GM21717 (cell line): ENCODE measurements around the gene PTPN2.
"Not testable (repeated sequence)": the region's sequence is repeated elsewhere in the genome, so short reads cannot be mapped to it uniquely, and the experiment has no call there.

Source experiments
- ATAC-seq: cut with Tn5 transposase; IDR thresholded peaks from one replicate; pipeline ENCODE4 v1.9.1; 2021; ENCODE audit warnings: mild to moderate bottlenecking, moderate library complexity; ENCODE audit not compliant: unreplicated experiment

Gene PTPN2

DNA sequence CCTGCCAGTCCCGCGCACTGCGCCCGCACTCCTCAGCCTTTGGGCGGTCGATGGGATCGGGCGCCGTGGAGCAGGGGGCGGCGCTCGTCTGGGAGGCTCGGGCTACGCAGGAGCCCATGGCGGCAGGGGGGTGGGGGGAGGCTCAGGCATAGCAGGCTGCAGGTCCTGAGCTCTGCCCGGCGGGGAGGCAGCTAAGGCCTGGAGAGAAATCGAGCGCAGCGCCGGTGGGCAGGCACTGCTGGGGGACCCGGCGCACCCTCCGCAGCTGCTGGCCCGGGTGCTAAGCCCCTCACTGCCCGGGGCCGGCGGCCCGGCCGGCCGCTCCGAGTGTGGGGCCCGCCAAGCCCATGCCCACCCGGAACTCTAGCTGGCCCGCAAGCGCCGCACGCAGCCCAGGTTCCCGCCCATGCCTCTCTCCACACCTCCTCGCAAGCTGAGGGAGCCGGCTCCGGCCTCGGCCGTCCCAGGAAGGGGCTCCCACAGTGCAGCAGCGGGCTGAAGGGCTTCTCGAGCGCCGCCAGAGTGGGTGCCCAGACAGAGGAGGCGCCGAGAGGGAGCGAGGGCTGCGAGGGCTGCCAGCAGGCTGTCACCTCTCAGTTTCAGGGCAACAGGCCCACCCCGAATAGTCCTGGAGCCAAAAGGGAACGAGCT, 107.1 kb downstream of the PTPN2 start:
- no peak for ATAC-seq

DNA sequence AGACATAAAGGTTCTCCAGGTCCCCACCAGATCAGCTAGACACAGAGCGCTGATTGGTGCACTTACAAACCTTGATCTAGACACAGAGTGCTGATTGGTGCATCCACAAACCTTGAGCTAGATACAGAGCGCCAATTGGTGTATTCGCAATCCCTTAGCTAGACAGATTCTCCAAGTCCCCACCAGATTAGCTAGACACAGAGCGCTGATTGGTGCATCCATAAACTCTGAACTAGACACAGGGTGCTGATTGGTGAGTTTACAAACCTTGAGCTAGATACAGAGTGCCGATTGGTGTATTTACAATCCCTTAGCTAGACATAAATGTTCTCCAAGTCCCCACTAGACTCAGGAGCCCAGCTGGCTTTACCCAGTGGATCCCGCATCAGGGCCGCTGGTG, 107.6 kb downstream of the PTPN2 start:
- ATAC-seq: not testable (repeated sequence)

DNA sequence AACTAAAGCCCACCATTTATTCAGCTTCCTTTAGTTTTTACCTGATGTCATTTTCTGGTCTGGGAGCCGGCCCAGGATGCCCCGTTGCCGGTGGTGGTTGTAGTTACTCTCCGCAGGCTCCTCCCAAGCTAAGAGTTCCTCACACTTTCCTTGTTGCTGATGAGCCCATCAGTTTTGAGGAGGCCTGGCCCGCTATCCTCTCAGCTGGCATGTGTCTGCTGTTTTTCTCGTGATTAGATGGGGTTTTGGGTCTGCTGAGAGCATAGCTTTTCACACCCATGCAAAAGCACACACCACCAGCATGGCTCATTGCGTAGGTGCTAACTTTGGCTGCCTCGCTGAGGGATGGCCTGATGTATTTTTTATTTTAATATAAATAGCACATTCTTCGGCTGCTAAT, 109.1 kb downstream of the PTPN2 start:
- no peak for ATAC-seq

DNA sequence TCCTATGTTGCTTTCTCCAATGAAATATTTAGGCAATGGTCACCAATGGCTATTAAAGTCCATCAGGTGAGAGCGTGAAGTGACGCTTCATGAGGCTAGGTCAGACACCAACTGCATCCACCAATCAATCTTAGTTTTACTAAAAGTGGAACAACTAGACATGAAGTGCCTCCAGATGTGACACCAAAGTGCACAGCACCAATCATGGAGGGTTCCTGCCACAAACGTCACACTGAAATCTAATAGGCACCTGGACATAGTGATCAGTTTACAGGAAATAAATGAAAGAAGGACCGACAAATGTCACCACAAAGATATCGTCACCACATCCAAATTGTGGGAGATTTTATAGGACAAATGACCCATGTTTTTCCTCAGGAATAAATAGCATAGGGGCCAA, 110.7 kb downstream of the PTPN2 start:
- ATAC-seq: no peak

DNA sequence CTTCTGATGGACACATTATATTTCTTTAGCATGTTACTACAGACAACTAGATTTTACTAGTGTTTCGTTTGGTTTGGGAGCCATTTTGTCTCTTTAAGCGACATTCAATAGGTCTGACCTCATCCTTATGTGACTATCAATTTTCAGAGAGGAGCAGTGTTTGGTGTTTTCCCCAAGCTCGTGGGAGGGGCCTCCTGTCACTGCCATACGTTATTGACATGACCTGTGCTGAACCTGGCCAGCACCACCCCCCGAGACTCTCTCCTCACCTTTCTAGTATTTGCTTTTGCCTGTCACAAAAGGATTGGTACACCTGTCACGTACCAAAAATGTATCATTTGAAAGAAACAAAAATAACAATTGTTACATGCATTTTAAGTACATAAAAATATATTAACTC, 111.9 kb downstream of the PTPN2 start:
- no peak for ATAC-seq

DNA sequence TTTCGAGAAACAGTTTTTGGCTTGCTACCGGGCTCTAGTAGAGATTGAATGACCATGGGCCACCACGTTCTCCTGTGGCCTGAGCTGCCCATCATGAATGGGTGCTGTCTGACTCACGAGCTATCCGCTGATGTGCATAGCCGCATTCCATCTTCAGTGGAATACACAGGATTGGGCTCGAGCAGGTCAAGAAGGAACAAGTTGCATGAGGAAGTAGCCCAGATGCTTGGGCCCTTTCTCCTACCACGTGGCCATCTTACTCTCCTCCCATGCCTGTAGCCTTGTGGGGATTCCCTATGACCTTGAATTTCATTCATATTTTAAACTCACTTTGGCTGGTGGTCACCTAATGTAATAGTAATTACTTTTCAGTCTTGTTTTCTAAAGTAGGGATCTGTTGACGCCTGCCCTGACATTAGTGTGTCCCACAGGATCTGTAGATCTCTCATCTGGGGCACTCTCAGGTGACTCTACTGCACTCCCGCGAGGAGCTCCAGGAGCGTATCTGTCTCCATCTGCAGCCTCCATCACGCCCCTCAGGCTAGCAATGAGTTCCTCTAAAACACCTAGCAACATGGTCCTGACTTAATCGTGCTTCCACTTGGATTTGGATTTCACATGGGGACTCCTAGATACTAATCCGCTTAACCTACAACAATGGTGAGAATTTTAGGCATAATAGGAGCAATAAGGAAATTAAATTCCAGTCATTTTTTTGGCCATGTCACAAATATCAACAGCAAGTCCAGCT, 113.4 kb downstream of the PTPN2 start:
- no peak for ATAC-seq

DNA sequence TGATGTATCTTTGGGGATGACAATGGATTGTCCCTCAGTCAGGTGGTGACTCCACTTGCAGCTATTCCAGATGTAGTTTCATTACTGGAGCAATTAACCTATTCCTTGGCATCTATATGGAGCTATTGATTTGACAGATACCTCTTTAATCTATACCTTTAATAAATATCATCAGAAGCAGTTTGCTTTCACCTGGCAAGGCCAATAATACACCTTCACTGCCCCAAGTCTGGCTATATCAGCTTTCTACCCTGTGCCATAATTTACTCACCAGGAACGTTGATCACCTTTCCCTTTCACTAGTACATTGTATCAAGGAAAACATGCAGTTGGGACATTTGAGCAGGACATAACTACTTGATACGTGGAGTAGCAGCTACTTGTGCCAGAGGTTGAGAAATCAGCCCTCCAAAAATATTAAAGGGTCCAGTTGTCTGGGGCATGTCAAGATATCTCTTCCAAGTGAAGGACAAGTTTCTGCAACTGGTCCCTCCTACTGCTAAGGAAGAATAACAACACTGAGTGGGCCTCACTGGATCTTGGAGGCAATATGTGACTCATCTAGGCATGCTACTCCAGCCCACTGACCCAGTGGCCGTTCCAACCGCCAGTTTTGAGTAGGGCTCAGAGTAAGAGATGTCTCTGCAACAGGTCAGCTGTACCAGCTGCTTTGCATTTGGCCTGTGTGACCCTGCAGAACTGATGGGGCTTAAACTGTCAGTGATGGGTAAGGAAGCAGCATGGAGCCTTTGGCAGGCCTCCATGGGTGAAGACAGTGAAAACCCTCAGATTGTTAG, 114.2 kb downstream of the PTPN2 start:
- no peak for ATAC-seq

DNA sequence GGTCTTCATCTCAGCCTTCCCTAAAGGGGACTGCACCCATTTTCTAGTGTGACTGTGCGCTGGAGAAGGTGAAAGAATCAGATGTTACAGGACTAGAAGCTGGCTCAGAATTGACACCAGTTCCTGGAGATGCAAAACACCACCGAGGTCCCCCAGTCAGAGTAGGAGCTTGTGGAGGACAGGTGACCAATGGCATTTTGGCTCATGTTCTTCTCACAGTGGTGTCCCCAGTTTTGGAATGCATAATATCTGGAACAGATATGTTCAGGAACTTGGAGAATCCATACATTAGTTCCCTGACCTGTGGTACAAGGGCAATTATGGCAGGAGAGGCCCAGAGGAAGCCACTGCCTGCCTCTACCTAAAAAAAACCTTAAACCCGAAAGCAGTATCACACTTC, 114.9 kb downstream of the PTPN2 start:
- ATAC-seq: no peak

DNA sequence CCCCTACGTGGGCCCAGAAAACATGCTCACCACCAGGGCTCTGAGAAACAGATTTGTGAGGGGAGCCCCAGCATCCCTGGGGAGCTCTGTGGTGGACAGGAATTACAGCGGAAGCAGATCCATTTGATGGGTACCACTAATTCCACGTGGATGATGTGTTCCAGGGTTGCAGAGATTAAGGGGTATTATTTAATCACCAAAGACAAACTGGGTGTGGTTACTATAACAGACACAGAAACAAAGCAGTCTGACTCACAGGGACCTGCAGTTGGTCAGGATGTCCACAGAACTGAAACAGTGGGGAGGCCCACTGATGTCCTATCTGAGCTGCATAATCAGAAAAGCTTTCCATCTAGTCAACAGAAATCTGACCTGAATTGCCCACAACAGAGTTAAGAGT, 115.4 kb downstream of the PTPN2 start:
- no peak for ATAC-seq

DNA sequence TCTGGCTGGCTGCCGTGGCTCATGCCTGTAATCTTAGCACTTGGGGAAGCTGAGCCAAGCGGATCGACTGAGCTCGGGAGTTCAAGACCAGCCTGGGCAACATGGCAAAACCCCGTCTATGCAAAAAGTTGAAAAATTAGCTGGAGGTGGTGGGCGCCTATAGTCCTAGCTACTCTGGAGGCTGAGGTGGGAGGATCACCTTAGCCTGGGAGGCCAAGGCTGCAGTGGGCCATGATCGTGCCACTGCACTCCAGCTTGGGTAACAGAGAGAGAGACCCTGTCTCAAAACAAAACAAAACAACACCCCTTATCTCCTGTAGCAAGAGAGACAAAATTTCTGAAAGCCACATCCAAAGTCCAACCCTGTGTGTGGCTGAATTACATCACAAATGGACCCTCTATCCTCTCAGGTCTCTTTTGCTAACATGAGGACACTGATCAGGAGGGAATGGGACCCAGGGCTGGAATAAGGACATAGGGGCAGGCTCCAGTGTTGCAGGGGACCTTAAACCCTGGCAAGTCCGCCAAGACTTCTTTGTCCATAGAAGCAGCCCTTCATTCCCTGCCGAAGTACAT, 116.4 kb downstream of the PTPN2 start:
- no peak for ATAC-seq

DNA sequence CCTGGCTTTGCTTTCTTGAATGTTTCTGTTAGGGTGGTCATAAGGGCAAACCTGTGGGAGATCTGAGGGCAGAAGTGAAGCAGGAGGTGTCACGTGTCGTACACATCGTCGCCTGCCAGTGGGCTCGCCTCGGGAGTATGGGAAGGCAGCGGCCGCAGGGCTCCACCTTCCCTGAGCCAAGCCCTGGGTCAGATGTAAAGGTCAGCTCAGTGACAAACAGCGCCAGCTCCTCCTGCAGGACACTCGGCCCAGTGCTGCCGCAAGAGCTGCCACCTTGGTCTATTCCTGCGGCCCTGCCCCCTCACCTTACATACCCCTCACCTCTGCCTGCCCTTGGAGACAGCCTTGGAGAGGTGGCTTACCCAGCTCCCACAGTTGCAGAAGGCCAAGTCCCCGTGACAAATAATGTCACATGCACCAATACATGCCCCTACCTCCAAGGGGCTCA, 117.0 kb downstream of the PTPN2 start:
- ATAC-seq: no peak

DNA sequence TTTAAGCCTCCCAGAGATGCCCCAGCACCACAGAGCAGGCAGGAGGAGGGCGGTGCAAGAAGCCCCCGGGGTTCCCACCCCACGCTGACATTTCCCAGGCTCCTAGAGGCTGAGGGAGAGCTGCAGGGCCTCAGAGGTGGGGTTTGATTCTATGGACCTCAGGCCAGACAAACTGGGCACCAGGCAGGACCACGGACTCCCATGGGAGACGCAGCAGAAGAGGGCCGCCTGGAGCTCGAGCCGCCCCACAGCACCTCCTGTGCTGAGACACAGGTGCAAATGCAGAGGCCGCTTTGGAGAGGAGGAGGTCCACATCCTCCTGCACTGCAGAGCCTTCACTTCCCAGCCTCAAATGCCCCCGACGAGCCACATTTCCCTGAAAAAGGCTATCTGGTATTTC, 118.5 kb downstream of the PTPN2 start:
- no peak for ATAC-seq

DNA sequence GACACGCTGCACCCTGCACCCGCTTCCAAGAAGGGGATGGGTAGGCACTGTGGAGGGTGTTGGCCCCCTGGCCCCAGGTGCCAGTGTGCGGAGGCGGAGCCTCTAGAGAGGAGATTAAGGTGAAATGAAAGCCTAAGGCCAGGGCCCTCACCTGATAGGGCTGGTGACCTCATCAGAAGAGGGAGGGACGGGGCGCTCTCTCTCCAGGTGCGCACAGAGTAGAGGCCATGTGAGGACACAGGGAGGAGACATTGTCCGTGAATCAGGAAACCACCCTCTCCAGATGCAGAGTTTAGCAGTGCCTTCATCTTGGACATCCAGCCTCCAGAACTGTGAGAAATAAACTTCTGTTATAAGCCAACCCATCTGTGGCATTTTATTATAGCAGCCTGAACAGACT, 118.9 kb downstream of the PTPN2 start:
- ATAC-seq: no peak

DNA sequence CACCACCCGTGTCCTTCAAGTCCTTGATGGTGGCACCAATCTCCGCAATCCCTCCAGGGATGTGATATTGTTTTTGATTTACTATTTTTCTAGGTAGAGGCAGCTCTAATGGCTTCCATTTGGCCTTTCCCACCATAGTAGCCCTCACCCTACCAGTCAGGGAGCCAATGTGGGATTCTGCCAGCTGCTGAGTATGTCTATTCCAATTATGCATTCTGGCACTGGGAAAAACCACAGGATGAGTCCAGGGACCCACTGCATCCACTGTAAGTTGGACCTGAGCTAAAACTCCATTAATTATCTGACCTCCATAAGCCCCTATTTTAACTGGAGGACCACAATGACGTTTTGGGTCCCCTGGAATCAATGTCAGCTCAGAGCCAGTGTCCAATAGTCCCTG, 125.5 kb downstream of the PTPN2 start:
- not testable (repeated sequence) for ATAC-seq

DNA sequence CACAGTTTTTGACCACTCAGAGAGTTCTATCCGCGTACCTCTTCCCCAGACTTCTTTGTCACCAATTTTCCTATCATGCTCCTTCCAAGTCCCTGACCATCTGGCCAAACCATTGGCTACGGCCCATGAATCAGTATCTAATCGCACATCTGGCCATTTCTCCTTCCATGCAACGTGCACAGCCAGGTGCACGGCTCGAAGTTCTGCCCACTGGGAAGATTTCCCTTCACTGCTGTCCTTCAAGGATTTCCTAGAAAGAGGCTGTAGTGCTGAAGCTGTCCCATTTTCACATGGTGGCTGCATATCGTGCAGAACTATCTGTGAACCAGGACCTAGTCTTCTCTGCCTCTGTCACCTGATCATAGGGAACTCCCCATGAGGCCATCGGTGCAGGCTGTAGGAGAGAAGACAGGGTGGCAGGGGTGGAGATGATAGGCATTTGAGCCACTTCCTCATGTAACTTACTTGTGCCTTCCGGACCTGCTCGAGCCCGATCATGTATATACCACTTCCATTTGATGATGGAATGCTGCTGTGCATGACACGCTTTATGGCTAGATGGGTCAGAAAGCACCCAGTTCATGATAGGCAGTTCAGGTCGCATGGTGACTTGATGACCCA, 127.3 kb downstream of the PTPN2 start:
- not testable (repeated sequence) for ATAC-seq

DNA sequence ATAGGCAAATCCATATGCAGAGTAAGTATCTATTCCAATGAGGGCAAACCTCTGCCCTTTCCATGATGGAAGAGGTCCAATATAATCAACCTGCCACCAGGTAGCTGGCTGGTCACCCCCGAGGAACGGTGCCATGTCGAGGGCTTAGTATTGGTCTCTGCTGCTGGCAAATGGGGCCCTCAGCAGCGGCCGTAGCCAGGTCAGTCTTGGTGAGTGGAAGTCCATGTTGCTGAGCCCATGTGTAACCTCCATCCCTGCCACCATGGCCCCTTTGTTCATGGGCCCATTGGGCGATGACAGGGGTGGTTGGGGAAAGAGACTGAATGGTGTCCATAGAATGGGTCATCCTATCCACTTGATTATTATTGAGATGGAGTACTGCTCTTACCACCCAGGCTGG, 128.4 kb downstream of the PTPN2 start:
- not testable (repeated sequence) for ATAC-seq

DNA sequence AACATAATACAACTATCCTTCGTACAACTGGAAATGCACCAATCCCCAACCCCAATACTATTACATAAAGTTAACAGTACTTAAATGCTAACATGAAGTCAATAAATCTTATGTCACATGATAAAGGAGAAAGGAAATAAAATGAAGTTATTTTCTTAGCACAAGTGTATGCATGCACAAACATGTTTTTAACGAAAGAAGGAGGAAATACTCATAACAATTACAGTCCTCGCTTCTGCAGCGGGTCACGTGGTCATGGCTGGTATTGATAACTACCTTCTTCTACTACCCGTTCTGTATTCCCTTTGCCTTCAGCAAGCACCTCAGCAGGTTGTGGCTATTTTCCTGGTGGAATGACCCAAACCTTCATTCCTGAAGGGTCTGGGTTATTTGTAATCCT, 129.5 kb downstream of the PTPN2 start:
- ATAC-seq: no peak

DNA sequence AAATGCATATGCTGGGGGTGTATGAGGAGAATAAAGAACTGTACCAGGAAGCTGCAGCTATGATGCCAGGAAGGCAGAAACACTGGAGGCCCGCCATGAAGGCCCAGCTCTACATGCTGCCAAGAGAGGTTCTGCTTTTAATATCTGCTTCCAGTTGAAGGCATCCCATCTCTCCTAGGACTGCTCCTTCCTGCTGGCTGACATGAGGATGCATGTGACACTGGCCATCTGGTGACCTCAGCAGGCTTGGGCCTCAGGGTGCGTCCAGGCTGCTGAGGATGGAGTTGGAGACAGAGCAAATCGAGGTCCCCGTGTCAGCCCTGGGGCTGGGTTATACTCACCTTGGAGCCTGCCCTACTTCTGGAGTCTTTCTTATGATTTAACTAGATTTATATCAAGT, 132.1 kb downstream of the PTPN2 start:
- no peak for ATAC-seq

DNA sequence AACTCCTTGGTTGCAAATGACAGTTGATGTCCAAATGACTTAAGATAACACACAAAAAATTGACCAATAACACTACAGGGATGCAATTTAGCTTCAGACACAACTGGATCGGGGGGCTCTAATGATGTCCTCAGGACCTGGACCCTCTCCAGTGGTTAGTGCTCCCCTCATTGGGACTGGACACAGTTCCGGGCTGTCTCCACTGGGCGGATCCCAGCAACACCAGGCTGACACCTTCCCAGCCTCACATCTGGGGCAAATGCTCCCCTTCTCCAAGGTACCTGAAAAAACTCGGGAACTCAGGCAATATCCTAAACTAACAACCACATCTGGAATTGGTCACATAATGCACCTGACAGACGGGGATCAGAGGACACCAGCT, 132.5 kb downstream of the PTPN2 start:
- no peak for ATAC-seq

DNA sequence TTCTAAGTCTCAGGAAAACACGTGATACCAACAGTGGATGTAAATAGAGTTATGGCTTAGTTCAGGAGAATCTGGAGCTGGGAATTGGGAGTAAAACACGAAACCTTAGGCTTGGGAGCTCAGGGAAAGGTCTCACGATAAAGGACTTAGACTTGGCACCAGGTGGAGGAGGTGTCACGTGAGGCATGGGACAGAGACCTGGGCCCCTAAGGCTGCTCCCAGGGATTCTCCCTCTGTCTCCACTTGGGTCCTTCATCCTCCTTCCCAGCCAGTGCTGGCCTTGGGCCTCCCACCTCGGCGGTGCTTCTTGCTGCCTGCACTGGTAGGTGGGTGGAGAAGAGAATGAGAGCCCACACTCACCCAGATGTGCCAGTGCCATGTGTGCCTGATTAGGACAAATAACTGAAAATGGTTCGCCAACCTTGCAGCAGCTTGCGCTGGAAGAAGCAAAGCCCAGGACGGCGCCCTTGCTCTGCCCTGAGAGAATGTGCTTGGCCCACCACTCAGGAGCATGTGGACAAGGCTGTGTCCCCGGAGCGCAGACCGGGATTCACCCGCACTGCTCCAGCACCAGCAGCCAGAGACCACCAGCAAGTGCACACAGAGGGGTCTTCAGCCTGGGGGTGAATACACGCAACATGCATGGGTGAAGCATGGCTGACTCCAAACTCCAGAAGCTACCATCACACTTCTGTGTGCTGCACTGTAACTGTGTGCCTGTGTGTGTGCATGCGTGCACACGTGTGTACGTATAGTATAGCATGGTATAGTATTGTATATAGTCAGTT, 133.1 kb downstream of the PTPN2 start:
- ATAC-seq: no peak
